ENCODE results near the gene ATP8B3. TPM values are rescaled to one million over a fixed set of nuclear protein-coding genes. Genes with fewer than 3 reads are reported as not detected.

ATP8B3 gene
- total and polyA plus RNA-seq, 9 of the 15 experiments (the other 6 are each of a cell fraction or from before 2014, with no cell fraction given), result 1.2 to 12.3 (median 3.8) TPM

GRCh38 chr19:1856698-1857603, 44.9 kb upstream of the ATP8B3 start (continued):
- TF ChIP-seq MYC (IDR thresholded peaks at IDR 0.05; ENCODE audit: low read depth, low read length), result peak; percentile 73
- TF ChIP-seq MYC (CRISPR knock-in tag; IDR thresholded peaks at IDR 0.05; ENCODE audit: borderline replicate concordance, low read depth), result no peak; the same call in 1 of the 2 replicates
- TF ChIP-seq, protein P1, sequence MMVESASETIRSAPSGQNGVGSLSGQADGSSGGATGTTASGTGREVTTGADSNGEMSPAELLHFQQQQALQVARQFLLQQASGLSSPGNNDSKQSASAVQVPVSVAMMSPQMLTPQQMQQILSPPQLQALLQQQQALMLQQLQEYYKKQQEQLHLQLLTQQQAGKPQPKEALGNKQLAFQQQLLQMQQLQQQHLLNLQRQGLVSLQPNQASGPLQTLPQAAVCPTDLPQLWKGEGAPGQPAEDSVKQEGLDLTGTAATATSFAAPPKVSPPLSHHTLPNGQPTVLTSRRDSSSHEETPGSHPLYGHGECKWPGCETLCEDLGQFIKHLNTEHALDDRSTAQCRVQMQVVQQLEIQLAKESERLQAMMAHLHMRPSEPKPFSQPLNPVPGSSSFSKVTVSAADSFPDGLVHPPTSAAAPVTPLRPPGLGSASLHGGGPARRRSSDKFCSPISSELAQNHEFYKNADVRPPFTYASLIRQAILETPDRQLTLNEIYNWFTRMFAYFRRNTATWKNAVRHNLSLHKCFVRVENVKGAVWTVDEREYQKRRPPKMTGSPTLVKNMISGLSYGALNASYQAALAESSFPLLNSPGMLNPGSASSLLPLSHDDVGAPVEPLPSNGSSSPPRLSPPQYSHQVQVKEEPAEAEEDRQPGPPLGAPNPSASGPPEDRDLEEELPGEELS (CRISPR knock-in tag; IDR thresholded peaks at IDR 0.05; ENCODE audit: borderline replicate concordance), result no peak
- TF ChIP-seq, protein P2, sequence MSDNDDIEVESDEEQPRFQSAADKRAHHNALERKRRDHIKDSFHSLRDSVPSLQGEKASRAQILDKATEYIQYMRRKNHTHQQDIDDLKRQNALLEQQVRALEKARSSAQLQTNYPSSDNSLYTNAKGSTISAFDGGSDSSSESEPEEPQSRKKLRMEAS (CRISPR knock-in tag; IDR thresholded peaks at IDR 0.05), result peak; percentile 88
- TF ChIP-seq ZC3H4 (CRISPR knock-in tag; IDR thresholded peaks at IDR 0.05; ENCODE audit: borderline replicate concordance), result no peak
- peak; percentile 60 for TF ChIP-seq ATF7 (IDR thresholded peaks at IDR 0.05)
- TF ChIP-seq REST (IDR thresholded peaks at IDR 0.05; ENCODE audit: borderline replicate concordance), result no peak
- TF ChIP-seq REST (CRISPR knock-in tag; IDR thresholded peaks at IDR 0.05; ENCODE audit: low read depth), result 0 out of 2 replicates have a peak, but pooled peaks have one; percentile 45
- peak; percentile 6; the same call in 1 of the 2 replicates for TF ChIP-seq KAT7 (CRISPR knock-in tag; IDR thresholded peaks at IDR 0.05; ENCODE audit: borderline replicate concordance)
- TF ChIP-seq UBTF (IDR thresholded peaks at IDR 0.05; ENCODE audit: borderline replicate concordance in 1 of 2, low read depth in 2 of 2, low read length in 2 of 2), result peak; percentile 60 to 74; a peak in 1 of 4 replicates
